Neural progenitor cell (in vitro differentiated cells): ENCODE data around the gene PDHX.

Source experiments
- CTCF ChIP-seq: fragments of 200-600 bp; sonication (generic); IDR thresholded peaks from 2 replicates; pipeline ENCODE4 v1.5.1; 2017; ENCODE audit warnings: antibody characterized with exemption, mild to moderate bottlenecking
- EZH2 ChIP-seq: fragments of 200-600 bp; sonication (generic); IDR thresholded peaks from 2 replicates; pipeline ENCODE4 v1.6.1; 2017; ENCODE audit warnings: antibody characterized with exemption, mild to moderate bottlenecking, moderate library complexity

- no peak for TF ChIP-seq EZH2
- TF ChIP-seq CTCF, result no peak
Observed at GRCh38 chr11:34944692-34945091, 28.3 kb downstream of the PDHX start.
